Measurements from ENCODE around the gene CD276.

Gene CD276

GRCh38 chr15:73754461-73754860 lies 70.3 kb downstream of the CD276 start:
- no peak for TF ChIP-seq CTCF (IDR thresholded peaks at IDR 0.05; ENCODE audit: low read depth, low read length)
- peaks cover 6% of the 10 kb centered on the region for H3K4me1 ChIP-seq
- DNase-seq: no peak
- no peak overlapping the region for H3K4me3 ChIP-seq (ENCODE audit: low read depth, low read length)
- H3K36me3 ChIP-seq: no peaks in the 10 kb centered on the region
- no peaks in the 10 kb centered on the region for H3K9me3 ChIP-seq
- peaks cover 31% of the 10 kb centered on the region for H3K27me3 ChIP-seq

- Histone ChIP-seq H3K9me3 (no peaks in the 10 kb centered on the region), H3K36me3 (no peaks in the 10 kb centered on the region), H3K27me3 (peaks cover 30% of the 10 kb centered on the region), H3K4me1 (peaks cover 6% of the 10 kb centered on the region), H3K4me3 (ENCODE audit: low read depth, low read length) (no peak overlapping the region)
- no peak for TF ChIP-seq CTCF (IDR thresholded peaks at IDR 0.05; ENCODE audit: low read depth, low read length)
- peak; percentile 77 for DNase-seq
Measured at GRCh38 chr15:73755481-73755880, 71.3 kb downstream of the CD276 start.

DNA sequence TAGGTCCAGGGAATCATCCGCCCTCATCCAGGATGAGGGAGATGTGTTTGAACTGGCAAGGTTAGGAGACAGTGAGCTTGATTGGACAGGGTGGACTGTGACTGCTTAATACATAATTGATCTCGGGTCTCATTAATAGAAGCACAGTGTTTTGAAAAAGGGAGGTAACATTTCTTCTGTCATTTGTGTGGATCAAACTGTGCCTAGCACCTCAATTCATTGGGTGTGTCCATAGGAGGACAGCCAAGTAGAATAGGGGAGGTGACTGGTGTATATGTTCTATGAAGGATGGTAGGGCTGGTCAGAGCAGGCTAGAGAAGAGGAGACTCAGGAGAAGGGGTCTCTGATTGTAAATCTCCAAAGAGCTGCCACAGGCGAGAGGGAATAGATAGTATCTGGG lies 71.8 kb downstream of the CD276 start:
- no peak for TF ChIP-seq CTCF (IDR thresholded peaks at IDR 0.05; ENCODE audit: low read depth, low read length)
- Histone ChIP-seq H3K9me3 (no peaks in the 10 kb centered on the region), H3K4me3 (ENCODE audit: low read depth, low read length) (no peak overlapping the region), H3K27me3 (peaks cover 29% of the 10 kb centered on the region), H3K36me3 (no peaks in the 10 kb centered on the region), H3K4me1 (peaks cover 6% of the 10 kb centered on the region)
- no peak for DNase-seq

DNA sequence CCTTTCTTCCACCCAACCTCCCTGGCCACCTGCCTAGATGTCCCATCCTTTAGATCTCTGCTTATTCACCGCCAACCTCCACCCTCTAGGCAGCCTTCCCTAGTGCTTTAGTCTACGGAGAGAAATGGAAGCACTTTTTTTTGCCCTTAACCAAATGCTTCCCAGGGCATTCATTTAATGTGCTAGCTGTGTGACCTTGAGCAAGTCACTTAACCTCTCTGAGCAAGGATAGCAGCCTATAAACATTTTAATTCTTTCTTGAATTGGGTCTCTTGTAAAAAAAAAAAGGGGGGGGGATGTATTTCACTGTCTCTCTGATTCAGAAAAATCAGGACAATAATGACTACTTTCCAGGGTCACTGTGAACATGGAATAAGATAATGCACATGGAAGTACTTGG lies 72.2 kb downstream of the CD276 start:
- no peak for TF ChIP-seq CTCF (IDR thresholded peaks at IDR 0.05; ENCODE audit: low read depth, low read length)
- Histone ChIP-seq H3K27me3 (peaks cover 26% of the 10 kb centered on the region), H3K36me3 (no peaks in the 10 kb centered on the region), H3K4me3 (ENCODE audit: low read depth, low read length) (no peak overlapping the region), H3K9me3 (no peaks in the 10 kb centered on the region), H3K4me1 (peaks cover 6% of the 10 kb centered on the region)
- no peak for DNase-seq

DNA sequence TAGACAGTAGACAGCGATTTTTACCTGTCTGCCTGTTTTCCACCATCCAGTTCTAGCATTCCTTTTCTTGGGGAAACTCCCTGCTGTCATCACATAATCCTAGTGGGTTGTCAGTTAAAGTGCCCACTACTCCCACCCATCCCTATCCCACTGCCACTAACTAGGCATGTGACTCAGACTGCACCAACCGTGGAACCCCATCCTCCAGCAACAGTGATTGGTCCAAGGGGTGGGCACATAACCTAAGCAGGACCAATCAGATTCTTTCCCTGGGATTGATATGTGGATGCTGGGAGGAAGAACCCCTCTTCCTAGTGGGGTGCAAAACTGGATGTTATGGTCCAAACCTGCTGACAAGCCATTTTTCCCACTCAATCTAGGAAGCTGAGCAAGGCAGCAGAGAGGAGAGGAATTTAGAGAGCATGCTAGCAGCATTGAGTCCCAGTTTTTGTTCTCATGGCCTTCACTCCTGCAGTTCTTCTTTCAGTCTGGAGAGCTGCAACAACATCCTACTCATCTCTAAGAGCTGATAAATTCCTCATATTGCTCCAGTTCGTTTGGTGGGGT lies 72.8 kb downstream of the CD276 start:
- TF ChIP-seq CTCF (IDR thresholded peaks at IDR 0.05; ENCODE audit: low read depth, low read length): no peak
- H3K27me3 ChIP-seq: peaks cover 22% of the 10 kb centered on the region
- DNase-seq: no peak
- no peaks in the 10 kb centered on the region for H3K36me3 ChIP-seq
- H3K9me3 ChIP-seq: no peaks in the 10 kb centered on the region
- peaks cover 6% of the 10 kb centered on the region for H3K4me1 ChIP-seq
- H3K4me3 ChIP-seq (ENCODE audit: low read depth, low read length): no peak overlapping the region

DNA sequence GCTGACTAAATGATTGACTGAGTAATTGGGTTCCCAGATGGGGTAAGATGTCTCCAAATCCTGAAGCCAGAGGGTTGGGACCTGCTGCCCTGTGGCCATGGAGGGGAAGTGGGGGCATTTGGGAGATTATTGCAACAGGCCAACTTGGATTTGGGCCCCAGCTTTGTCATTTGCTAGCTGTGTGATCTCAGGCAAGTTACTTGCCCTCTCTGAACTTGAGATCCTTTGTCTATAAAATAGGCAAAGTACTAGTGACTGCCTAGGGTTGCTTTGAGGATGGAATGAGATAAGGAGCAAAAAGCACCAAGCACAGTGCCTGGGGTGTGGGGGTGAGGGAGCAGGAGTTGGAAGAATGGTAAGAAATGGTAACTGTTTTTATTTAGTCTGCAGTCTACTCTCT lies 73.4 kb downstream of the CD276 start:
- no peak for DNase-seq
- Histone ChIP-seq H3K9me3 (no peaks in the 10 kb centered on the region), H3K4me3 (ENCODE audit: low read depth, low read length) (no peak overlapping the region), H3K36me3 (no peaks in the 10 kb centered on the region), H3K4me1 (peaks cover 6% of the 10 kb centered on the region), H3K27me3 (peaks cover 17% of the 10 kb centered on the region)
- TF ChIP-seq CTCF (IDR thresholded peaks at IDR 0.05; ENCODE audit: low read depth, low read length): no peak
